Tibial nerve (tissue), 3 donors: ENCODE results near the gene CHST14.

Experiments
- CTCF ChIP-seq, 5 experiments: fragments of 200-600 bp in 3 of 5; fragments of 450-650 bp in 2 of 5; sonication (generic) in 3 of 5; IDR thresholded peaks; one replicate each; pipeline ENCODE4 v1.5.1; 2016 to 2019; ENCODE audit warnings: antibody characterized with exemption in 5 of 5, mild to moderate bottlenecking in 3 of 5, moderate library complexity in 2 of 5
- POLR2A ChIP-seq, 2 donors: fragments of 450-650 bp; IDR thresholded peaks; one replicate each; pipeline ENCODE4 v1.6.1; 2017; ENCODE audit warnings: antibody characterized with exemption in 2 of 2, mild to moderate bottlenecking in 2 of 2, moderate library complexity in 2 of 2

GRCh38 chr15:40450047-40450446 is 20.7 kb upstream of the CHST14 start:
- TF ChIP-seq CTCF (IDR thresholded peaks at IDR 0.05) (no peak), POLR2A (IDR thresholded peaks at IDR 0.05) (no peak)
